Fibroblast of peridontal ligament (primary cell): ENCODE results near the gene TMEM185A.
A peak's percentile ranks its signal among the peaks of the same experiment; 100 is the strongest.
"Not testable (repeated sequence)": the region's sequence is repeated elsewhere in the genome, so short reads cannot be mapped to it uniquely, and the experiment has no call there.

Experiments used
- DNase-seq: peaks from one replicate; pipeline ENCODE4 v3.0.0-alpha.2; 2010; ENCODE audit errors: extremely low read depth

The TMEM185A gene

GRCh38 chrX:149631234-149632165 lies at the start of gene TMEM185A:
Gene TMEM185A (minus strand): TSS chrX:149631792. CDS start chrX:149631580, 212 bp downstream.
- DNase-seq = peak; percentile 18

DNA sequence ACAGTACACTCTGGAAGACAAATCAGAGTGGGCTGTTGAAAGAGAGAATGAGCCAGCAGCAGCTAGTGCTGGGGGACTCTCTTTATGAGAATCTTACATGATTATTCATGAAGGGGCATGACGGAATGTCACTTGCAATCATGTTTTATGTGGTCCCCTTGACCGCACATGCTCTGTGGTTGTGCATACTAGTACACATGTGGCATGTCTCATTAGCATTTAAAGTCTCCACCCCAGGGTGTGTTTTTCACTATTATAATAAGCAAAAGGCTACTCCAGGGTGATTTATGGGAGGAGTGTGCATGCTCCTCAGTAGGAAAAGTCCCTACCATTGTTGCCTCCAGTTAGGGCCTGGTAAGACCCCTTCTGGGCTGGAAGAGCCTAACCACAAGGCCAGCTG lies 49.6 kb upstream of the TMEM185A start:
- no peak for DNase-seq

- DNase-seq = not testable (repeated sequence)
Measured at GRCh38 chrX:149679164-149679678, 47.6 kb upstream of the TMEM185A start.

DNA sequence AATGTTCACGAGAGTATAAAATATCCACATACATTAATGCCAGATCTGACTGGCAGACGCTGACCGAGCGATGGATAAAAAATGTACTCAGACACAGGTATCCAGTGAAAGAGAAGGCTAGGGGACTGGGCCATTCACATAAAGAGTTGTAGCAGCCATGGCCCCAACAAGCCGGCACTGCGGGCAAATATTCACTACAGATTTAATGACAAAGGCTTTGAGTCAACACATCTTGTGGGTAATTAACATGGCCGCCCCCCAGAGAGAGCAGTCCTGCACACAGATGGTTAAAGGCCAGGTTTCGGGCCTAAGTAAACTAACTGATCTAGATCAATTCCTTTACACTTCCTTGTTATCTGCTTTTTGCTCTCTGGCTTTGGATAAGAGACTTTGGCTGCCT lies 44.0 kb upstream of the TMEM185A start:
- not testable (repeated sequence) for DNase-seq

GRCh38 chrX:149675088-149675487 lies 43.5 kb upstream of the TMEM185A start:
- not testable (repeated sequence) for DNase-seq

GRCh38 chrX:149660613-149661012 lies 29.0 kb upstream of the TMEM185A start:
- not testable (repeated sequence) for DNase-seq

- DNase-seq = not testable (repeated sequence)
Measured at GRCh38 chrX:149656260-149656884, 24.8 kb upstream of the TMEM185A start.

GRCh38 chrX:149652232-149652981 lies 20.8 kb upstream of the TMEM185A start:
- DNase-seq = no peak

DNA sequence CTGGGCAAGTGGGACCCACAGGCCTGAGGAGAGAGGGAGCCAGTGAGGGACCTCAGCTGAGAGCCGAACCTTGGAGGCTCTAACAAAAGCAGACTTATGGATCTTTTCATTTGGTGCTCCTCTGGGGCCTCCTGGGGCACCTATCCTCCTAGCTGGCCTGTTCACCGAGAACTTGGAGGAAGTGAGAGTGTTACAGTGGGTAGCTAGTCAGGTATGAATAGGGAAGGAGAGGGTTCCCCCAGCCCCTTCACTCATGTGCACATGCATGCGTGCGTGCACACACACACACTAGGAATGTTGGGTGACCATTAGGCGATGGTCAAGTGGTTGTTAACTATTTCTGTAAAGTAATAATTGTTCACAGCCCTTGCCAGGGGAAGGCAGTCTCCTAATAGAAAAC lies 18.6 kb upstream of the TMEM185A start:
- DNase-seq = no peak

DNA sequence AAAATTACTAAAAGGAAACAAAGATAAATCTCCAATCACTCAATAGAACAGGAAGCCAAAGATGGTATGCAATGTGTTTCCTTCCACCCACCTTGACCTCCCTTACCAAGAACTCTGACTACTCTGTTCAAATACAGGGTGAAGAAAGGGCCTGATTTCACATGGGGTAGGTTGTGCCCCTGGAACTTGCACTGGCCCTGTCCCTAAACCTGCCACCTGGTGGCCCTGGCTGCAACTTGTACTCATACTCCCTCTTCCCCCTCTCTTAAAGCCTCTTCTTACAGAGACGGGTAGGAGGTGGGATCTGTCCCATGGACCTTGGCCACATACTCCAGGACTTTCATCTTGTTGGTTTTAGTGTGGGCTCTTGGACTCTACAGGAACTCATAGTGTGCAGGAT lies 17.3 kb upstream of the TMEM185A start:
- no peak for DNase-seq

DNA sequence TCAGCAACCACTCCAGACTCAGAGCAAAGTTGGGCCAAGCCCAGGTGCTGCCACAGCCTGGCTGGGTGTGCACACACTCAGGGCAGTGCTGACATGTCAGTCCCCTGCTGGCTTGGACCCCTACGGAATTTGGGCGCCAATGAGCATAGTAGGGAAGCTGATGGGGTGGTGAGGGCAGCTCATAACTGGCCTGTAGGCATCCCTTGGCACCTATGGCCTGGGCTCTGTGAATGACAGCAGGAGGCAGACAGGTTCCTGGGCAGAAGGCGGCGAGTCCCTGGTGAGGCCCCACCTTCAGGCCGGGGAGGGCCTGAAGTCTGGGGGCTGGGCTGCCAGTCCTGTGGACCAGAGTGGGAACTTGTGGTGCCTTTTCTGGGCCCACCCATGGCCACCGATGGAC lies 15.9 kb upstream of the TMEM185A start:
- no peak for DNase-seq

DNA sequence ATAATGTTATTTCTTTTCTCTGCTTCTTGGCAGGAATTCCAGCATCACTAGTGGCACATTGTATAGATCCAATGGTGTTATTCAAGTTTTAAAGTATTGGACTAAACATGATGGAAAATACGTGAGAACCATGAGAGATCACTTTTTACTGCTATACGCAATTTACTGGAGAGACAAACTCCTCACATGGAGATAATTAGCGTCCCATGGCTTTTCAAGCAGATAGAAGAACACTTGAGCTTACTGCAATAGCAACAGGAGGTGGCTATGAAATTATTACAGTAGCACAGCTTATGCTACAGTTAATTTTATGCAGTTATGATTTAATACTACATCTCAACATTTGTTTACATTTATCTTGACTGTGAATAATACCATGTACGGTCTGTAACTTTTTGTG lies 11.9 kb upstream of the TMEM185A start:
- DNase-seq = no peak

DNA sequence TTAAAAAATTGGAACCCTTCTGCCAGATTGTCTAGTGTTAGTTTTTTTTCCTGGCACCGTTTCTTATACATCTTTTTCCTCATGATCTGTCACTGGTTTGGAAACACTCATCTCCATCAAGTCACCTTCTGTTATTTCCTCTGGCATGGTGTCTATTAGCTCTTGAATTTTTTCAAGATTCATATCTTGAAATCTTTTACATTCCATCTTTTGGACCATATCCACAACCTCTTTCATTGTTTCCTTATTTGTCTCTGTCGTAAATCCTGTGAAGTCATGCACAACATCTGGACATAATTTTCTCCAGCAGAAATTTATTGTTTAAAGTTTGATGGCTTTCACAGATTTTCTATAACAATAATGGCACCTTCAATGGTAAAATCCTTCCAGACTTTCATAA lies 10.2 kb upstream of the TMEM185A start:
- DNase-seq = peak; percentile 8

DNA sequence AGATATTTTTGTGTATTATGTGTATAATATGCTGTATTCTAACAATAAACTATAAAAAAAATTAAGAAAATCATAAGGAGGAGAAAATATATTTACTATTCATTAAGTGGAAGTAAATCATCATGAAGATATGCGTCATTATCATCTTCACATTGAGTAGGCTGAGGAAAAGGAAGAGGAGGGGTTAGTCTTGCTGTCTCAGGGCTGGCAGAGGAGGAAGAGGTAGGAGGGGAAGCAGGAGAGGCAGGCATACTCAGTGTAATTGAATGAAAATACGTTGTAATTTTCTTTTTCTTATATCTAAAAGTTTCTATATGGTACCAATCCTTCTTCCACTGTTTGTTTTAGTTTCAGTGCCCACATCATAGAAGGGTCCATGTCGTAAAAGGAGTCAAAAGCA lies 9.8 kb upstream of the TMEM185A start:
- no peak for DNase-seq

DNA sequence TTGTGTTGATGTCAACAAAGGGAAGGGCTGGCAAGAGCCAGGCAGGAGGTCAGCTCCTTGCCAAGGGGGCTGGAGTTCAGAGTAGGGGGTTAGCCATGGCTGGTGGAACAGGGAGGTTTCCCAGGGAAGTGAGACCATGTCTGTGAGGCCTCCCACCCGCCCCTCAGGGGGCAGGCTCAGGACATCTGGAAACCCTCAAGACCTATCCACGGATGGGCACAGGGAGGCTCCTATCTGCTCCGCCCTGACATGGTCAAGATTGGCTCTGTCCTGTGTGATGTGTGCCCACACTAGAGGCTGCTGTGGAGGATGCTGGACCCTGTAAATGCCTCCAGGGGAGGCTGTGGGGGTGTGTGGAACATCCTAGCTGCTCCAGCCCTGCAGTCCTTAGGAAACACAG lies 8.0 kb upstream of the TMEM185A start:
- no peak for DNase-seq

- DNase-seq = no peak
Measured at GRCh38 chrX:149638860-149639259, 7.3 kb upstream of the TMEM185A start.

- no peak for DNase-seq
Measured at GRCh38 chrX:149633511-149633910, 1.9 kb upstream of the TMEM185A start.

DNA sequence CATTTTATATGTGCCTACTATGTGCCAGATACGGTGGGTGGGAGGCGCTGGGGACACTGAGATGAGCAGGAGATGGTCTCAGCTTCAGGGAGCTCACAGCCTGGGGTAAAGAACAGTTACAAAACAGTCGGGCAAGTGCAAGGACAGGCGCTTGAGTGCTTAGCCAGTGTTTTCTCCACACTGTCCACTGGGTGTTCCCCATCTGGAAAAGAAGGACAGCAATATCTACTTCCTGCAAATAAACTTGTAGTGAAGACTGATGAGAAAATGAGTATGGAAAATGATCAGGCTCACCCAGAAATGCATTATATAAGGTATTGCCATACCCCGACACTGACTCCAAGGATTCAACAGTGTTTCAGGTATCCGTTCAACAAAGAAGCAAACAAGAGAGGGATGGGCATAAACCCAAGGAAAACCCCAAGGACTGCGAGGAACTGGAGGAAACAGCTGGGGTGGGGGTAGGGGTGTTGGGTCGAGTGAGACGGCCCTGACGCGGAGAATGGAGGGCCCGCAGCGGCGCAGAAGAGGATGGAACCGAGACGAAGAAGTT lies 835 bp downstream of the TMEM185A start:
- DNase-seq = peak; percentile 64

- DNase-seq = no peak
Measured at GRCh38 chrX:149629730-149630387, 1.7 kb downstream of the TMEM185A start.

DNA sequence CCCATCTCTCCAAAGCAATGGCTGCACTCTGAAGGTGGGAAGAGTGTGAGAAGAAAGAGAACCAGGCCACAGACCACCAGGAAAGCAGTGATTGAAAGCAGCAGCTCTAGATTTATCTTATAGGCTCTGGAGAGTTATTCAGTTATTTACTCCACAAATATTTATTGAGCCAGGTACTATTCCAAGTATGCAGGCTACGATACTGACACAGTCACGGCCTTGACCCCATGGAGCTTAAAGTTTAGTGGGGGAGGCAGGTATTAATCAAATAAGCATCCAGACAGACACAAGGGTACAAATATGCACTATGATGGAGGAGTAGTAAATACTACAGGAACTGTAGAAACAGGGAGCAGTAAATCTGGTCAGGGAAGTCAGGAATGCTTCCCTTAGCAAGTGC lies 2.8 kb downstream of the TMEM185A start:
- no peak for DNase-seq

DNA sequence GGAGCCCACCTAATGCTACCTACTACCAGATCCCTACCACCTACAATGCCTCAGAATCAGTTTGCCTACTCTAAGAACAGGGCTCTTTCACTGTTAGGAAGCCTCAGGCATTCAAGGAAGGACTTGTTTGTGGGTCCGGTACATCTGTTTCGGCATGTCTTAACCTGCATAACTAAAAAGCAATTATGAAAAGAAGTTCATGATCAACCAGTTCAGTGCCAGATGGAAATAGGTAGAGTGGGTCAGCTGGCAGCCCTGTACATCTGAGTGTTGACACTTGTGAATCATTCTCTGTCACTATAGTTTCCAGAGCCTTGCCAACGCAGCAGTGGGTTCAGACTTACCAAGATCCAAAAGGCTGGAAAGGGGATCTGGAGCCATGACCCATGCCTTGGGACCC lies 3.3 kb downstream of the TMEM185A start:
- no peak for DNase-seq
